ENCODE measurements around the gene SLC25A24.

The SLC25A24 gene

DNA sequence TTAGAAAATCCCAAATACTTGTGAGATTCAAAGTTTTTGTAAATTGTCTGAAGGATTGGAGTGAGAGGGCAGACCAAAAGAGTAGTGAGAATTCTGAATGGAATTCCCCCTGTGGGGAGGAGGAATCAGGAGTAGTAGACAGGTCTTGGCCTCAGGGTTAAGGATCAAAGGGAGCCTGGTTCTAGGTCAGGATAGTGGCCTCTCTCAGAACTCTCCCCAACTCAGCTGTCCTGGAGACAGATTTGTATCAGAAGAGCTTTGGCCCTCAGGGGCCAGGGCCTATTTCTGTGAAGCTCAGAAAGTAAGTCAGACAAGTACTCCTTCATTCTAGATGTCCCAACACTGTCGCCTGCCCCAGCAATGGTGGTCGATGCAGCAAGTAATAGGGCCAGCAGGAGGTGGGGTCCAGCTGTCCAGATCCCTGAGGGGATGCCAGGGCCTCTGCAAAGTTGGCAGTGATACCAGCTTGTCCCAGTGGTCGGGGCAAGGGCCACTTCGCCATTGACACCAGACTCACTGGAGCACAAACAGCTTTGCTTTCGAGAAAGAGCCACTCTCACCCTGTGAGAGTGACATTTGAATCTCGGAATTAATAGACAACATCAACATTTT lies 115.2 kb downstream of the SLC25A24 start:
- DNase-seq: no peak

Data from HCEC 1CT (cell line).